Measurements from ENCODE around the gene TTC8.

DNA sequence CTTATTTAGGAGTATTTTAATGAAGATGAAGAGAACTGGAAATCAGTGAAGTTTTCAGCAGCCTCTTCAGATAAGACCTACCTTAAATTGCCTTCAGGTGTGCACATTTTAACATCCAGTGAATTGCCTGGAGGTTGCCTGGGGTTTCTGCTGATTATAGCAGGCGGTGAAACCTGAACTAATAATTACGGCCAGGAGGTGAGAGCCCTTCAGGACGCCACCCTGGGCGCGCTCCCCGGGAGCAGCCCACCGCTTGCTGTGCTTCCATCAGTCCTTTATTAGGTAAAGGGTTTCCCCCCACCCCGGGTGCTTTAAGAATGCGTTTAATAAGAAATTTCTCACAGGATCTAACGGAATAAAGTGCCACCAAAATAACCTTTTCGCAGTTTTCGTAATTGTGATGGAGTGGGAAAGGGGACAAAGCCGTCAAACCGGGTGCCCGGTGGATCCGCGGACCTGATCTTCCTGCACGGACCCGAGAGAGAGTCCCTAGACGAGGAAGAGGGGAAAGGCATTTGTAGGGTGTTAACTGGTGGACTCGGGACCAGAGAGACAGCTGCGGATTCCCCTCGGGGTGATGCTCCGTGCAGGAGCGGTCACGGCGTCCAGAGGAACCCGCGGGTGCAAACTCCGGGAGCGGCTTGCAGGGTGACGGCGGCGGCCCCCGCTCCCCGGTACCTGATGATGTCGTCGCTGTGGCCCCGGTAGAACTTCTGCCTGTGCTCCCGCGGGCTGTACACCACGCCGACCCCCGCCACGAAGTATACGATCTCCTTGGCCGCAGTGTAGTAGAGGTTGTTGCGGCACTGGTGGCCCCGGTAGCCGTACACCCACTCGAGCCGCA lies 32.6 kb upstream of the TTC8 start:
- TF ChIP-seq, protein P1, sequence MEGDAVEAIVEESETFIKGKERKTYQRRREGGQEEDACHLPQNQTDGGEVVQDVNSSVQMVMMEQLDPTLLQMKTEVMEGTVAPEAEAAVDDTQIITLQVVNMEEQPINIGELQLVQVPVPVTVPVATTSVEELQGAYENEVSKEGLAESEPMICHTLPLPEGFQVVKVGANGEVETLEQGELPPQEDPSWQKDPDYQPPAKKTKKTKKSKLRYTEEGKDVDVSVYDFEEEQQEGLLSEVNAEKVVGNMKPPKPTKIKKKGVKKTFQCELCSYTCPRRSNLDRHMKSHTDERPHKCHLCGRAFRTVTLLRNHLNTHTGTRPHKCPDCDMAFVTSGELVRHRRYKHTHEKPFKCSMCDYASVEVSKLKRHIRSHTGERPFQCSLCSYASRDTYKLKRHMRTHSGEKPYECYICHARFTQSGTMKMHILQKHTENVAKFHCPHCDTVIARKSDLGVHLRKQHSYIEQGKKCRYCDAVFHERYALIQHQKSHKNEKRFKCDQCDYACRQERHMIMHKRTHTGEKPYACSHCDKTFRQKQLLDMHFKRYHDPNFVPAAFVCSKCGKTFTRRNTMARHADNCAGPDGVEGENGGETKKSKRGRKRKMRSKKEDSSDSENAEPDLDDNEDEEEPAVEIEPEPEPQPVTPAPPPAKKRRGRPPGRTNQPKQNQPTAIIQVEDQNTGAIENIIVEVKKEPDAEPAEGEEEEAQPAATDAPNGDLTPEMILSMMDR (IDR thresholded peaks at IDR 0.05) = no peak
- TF ChIP-seq POLR2AphosphoS5 (IDR thresholded peaks at IDR 0.05) = no peak
- no peak for TF ChIP-seq POLR2A (IDR thresholded peaks at IDR 0.05)
